H54 (cell line): ENCODE measurements around the gene ZNF331.
"Not testable (repeated sequence)": the region's sequence is repeated elsewhere in the genome, so short reads cannot be mapped to it uniquely, and the experiment has no call there.

Experiments
- DNase-seq: peaks from one replicate; pipeline ENCODE4 v3.0.0; 2011; ENCODE audit warnings: low spot score, mixed read lengths; ENCODE audit not compliant: insufficient read length
- FAIRE-seq: peaks from 3 replicates; lab custom pipeline; 2011; peaks lifted over from hg19 to GRCh38; lab: Jason Lieb, UNC
- POLR2A ChIP-seq: IDR thresholded peaks from 2 replicates; pipeline ENCODE4 v1.6.1; 2011; ENCODE audit warnings: low read depth, mild to moderate bottlenecking, low read length

The ZNF331 gene

GRCh38 chr19:53537521-53538377 is at the start of gene ZNF331:
ZNF331 (plus strand) TSS chr19:53538145; CDS start chr19:53569377, 31,232 bp downstream.
- no peak for FAIRE-seq
- TF ChIP-seq POLR2A = peak; percentile 51; the same call in 1 of the 2 replicates
- DNase-seq = no peak

DNA sequence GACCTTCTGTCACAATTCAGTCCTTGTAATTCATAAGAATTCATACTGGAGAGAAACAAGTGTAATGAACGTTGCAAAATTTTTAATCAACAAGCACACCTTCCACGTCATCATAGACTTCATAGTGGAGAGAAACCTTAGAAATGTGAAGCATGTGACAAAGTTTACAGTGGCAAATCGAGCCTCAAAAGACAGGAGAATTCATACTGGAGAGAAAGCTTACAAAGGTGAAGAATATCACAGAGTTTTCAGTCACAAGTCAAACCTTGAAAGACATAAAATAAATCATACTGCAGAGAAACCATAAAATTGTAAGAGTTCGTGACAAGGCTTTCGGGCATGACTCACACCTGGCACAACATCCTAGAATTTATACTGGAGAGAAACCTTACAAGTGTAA is 45.8 kb upstream of the ZNF331 start:
- FAIRE-seq (no peak), DNase-seq (no peak)
- no peak for TF ChIP-seq POLR2A

- DNase-seq, FAIRE-seq: not testable (repeated sequence)
Observed at GRCh38 chr19:53497311-53498023, 40.5 kb upstream of the ZNF331 start.

DNA sequence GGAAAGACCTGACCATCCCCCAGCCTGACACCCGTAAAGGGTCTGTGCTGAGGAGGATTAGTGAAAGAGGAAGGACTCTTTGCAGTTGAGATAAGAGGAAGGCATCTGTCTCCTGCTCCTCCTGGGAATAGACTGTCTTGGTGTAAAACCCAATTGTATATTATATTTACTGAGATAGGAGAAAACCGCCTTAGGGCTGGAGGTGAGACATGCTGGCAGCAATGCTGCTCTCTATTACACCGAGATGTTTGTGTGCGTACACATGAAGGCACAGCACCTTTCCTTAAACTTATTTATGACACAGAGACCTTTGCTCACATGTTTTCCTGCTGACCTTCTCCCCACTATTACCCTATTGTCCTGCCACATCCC is 39.9 kb upstream of the ZNF331 start:
- not testable (repeated sequence) for DNase-seq, FAIRE-seq

DNA sequence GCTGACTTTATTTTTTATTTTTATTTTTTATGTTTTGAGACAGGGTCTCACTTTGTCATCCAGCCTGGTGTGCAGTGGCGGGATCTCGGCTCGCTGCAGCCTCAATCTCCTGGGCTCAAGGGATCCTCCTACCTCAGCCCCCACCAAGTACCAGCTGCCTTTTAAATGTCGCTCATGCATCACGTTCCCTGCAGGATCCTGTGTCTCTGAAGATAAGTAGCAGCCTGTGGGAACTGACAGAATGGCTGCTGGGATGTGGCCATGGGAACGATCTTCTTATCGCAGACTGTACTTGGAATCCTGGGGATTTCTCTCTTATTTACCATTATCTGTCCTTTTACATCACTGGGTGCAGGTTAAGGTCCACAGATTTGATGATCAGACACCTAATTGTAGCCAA is 34.8 kb upstream of the ZNF331 start:
- not testable (repeated sequence) for DNase-seq

GRCh38 chr19:53503671-53504364 is 34.1 kb upstream of the ZNF331 start:
- FAIRE-seq, DNase-seq: not testable (repeated sequence)

More for the DNA sequence above, 34.8 kb upstream of the ZNF331 start:
- FAIRE-seq = not testable (repeated sequence)

DNA sequence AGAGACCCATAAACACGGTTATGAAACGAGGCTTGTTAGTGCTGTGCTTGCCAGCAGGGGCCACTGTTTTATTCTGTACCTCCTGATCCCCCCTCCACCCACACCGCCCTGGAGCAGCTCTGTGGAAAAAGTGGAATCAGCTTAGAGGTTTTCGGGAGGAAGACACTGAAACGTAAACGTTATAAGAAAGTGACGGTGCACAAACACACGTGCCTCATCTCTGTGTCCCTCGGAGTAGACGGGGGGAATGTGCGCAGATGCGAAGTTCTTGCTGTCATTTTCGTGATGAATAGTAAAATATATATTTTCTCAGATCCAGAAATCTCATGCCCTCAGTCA is 33.6 kb upstream of the ZNF331 start:
- FAIRE-seq, DNase-seq: not testable (repeated sequence)

DNA sequence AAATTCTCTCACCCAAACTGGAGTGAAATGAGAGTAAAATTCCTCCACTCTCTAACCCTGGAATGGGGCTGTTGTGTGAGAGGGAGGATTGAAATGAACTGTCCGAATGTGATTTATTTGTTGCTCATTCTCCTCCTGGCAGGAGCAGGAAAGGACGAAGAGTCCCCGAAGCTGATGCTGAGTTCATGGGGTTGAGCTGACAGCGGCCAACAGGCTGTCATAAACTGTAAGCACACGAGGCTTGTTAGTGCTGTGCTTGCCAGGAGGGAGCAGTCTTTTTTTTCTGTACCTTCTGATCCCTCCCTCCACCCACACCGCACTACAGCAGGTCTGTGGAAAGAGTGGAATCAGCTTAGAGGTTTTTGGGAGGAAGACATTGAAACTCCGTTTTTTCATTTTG is 33.1 kb upstream of the ZNF331 start:
- DNase-seq (no peak), FAIRE-seq (no peak)
- no peak for TF ChIP-seq POLR2A

GRCh38 chr19:53506728-53507127 is 31.2 kb upstream of the ZNF331 start:
- FAIRE-seq (no peak), DNase-seq (no peak)
- TF ChIP-seq POLR2A = no peak

- no peak for TF ChIP-seq POLR2A
- no peak for FAIRE-seq
- no peak for DNase-seq
Observed at GRCh38 chr19:53507523-53508442, 30.2 kb upstream of the ZNF331 start.

DNA sequence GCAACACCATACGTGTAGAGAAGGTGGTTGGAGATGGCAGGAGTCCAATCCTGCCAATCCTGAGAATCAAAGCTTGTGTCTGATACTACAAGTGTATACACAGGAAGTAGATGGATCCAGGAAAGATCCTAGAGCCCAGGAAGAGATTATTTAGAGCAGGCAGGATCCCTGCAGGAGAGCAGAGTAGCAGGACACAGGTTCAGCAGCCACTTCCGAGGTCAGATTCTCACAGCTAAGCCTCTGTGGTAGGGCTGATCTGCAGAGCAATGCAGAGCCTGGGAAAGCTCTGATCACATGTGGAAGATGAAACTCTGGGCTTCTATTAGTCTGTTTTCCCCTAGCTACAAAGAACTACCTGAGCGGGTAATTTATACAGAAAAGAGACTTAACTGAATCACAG is 28.5 kb upstream of the ZNF331 start:
- TF ChIP-seq POLR2A = no peak
- DNase-seq = no peak
- FAIRE-seq = no peak

DNA sequence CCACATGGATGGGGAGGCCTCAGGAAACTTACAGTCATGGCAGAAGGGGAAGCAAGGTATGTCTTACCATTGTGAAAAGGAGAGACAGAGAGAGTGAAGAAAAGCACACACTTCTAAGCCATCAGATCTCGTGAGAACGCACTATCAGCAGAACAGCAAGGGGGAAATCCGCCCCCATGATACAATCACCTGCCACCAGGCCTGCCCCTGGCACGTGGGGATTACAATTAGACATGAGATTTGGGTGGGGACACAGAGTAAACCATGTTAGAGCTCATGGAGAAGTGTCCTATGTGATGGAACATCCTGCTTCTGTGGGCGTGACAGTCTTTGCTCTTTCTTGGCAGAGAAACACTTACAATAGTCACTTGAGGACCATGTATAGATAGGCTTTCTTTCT is 28.1 kb upstream of the ZNF331 start:
- TF ChIP-seq POLR2A = no peak
- DNase-seq (no peak), FAIRE-seq (no peak)

- DNase-seq (no peak), FAIRE-seq (no peak)
- no peak for TF ChIP-seq POLR2A
Observed at GRCh38 chr19:53511357-53511756, 26.6 kb upstream of the ZNF331 start.
